Measurements from ENCODE around the gene EPB41L4A. TPM values are rescaled to one million over a fixed set of nuclear protein-coding genes. Genes with fewer than 3 reads are reported as not detected.

Gene EPB41L4A
- polyA plus RNA-seq, 1 donor (not counting 4 experiments of a cell fraction or from before 2014, with no cell fraction given) = 3.5 TPM

- DNase-seq (ENCODE audit: low read depth, low spot score) (no peak), FAIRE-seq (no peak)
- no peaks in the 10 kb centered on the region for H3K79me2 ChIP-seq (ENCODE audit: control insufficient read depth, insufficient read depth, low read length)
- no peaks in the 10 kb centered on the region for H3K36me3 ChIP-seq (ENCODE audit: control insufficient read depth in 2 of 2, extremely low read depth in 1 of 2, insufficient read depth in 2 of 2, low read length in 2 of 2)
- no peak overlapping the region for H3K9ac ChIP-seq (ENCODE audit: control insufficient read depth, extremely low read depth, insufficient read depth, low read length)
- no peaks in the 10 kb centered on the region for H4K20me1 ChIP-seq (ENCODE audit: control insufficient read depth, extremely low read depth, insufficient read depth, low read length)
- H2AFZ ChIP-seq (ENCODE audit: control insufficient read depth, low read length) = no peak overlapping the region
- no peaks in the 10 kb centered on the region for H3K9me1 ChIP-seq (ENCODE audit: control insufficient read depth, extremely low read depth, insufficient read depth, low read length)
- H3K27ac ChIP-seq (ENCODE audit: control insufficient read depth, insufficient read depth, low read length) = no peak overlapping the region
- dilution Hi-C loops (cut with MboI; ENCODE audit: extremely low pct_ligation_motif_present, low sequenced_read_pairs) = no loop called here
- no peaks in the 10 kb centered on the region for H3K4me1 ChIP-seq (ENCODE audit: control insufficient read depth, extremely low read depth, insufficient read depth, low read length)
- no peak for TF ChIP-seq CTCF (optimal IDR thresholded peaks at IDR 0.05 in 1 of 3, IDR thresholded peaks at IDR 0.05 in 1 of 3, conservative IDR thresholded peaks at IDR 0.05 in 1 of 3; ENCODE audit: extremely low read depth in 1 of 3, insufficient read depth in 2 of 3, low read length in 3 of 3)
- no peak for TF ChIP-seq EZH2 (IDR thresholded peaks at IDR 0.05; ENCODE audit: low read length)
- H3K4me2 ChIP-seq (ENCODE audit: control insufficient read depth, extremely low read depth, insufficient read depth, low read depth, low read length) = no peak overlapping the region
- no peak overlapping the region for H3K4me3 ChIP-seq (ENCODE audit: control insufficient read depth in 2 of 3, extremely low read depth in 1 of 3, insufficient read depth in 2 of 3, low read depth in 1 of 3, low read length in 3 of 3)
- H3K9me3 ChIP-seq (ENCODE audit: control insufficient read depth, low read depth, low read length) = no peaks in the 10 kb centered on the region
- no peaks in the 10 kb centered on the region for H3K27me3 ChIP-seq (ENCODE audit: control insufficient read depth, extremely low read depth, insufficient read depth, low read length)
These were observed 134.8 kb downstream of the EPB41L4A start for GRCh38 chr5:112283943-112284929.

- Histone ChIP-seq H3K4me2 (ENCODE audit: control insufficient read depth, extremely low read depth, insufficient read depth, low read depth, low read length) (no peak overlapping the region), H3K4me1 (ENCODE audit: control insufficient read depth, extremely low read depth, insufficient read depth, low read length) (no peaks in the 10 kb centered on the region), H3K27me3 (ENCODE audit: control insufficient read depth, extremely low read depth, insufficient read depth, low read length) (no peaks in the 10 kb centered on the region), H3K4me3 (ENCODE audit: control insufficient read depth in 2 of 3, extremely low read depth in 1 of 3, insufficient read depth in 2 of 3, low read depth in 1 of 3, low read length in 3 of 3) (no peak overlapping the region), H3K9me1 (ENCODE audit: control insufficient read depth, extremely low read depth, insufficient read depth, low read length) (no peaks in the 10 kb centered on the region), H3K9ac (ENCODE audit: control insufficient read depth, extremely low read depth, insufficient read depth, low read length) (no peak overlapping the region), H4K20me1 (ENCODE audit: control insufficient read depth, extremely low read depth, insufficient read depth, low read length) (no peaks in the 10 kb centered on the region), H3K36me3 (ENCODE audit: control insufficient read depth in 2 of 2, extremely low read depth in 1 of 2, insufficient read depth in 2 of 2, low read length in 2 of 2) (no peaks in the 10 kb centered on the region), H3K79me2 (ENCODE audit: control insufficient read depth, insufficient read depth, low read length) (no peaks in the 10 kb centered on the region), H3K27ac (ENCODE audit: control insufficient read depth, insufficient read depth, low read length) (no peak overlapping the region), H3K9me3 (ENCODE audit: control insufficient read depth, low read depth, low read length) (no peaks in the 10 kb centered on the region), H2AFZ (ENCODE audit: control insufficient read depth, low read length) (no peak overlapping the region)
- TF ChIP-seq EZH2 (IDR thresholded peaks at IDR 0.05; ENCODE audit: low read length) (no peak), CTCF (optimal IDR thresholded peaks at IDR 0.05 in 1 of 3, IDR thresholded peaks at IDR 0.05 in 1 of 3, conservative IDR thresholded peaks at IDR 0.05 in 1 of 3; ENCODE audit: extremely low read depth in 1 of 3, insufficient read depth in 2 of 3, low read length in 3 of 3) (no peak)
- dilution Hi-C loops (cut with MboI; ENCODE audit: extremely low pct_ligation_motif_present, low sequenced_read_pairs) = no loop called here
- DNase-seq (ENCODE audit: low read depth, low spot score) (no peak), FAIRE-seq (no peak)
These were observed 136.0 kb downstream of the EPB41L4A start for GRCh38 chr5:112283034-112283582.

Measured in keratinocyte (primary cell).